ENCODE data around the gene SLC5A6.

Gene SLC5A6

GRCh38 chr2:27174638-27175037, 37.4 kb downstream of the SLC5A6 start:
- no peak for DNase-seq (ENCODE audit: low read depth)

GRCh38 chr2:27171351-27171848, 40.7 kb downstream of the SLC5A6 start:
- DNase-seq (ENCODE audit: low read depth), result no peak

GRCh38 chr2:27170581-27171337, 41.3 kb downstream of the SLC5A6 start:
- no peak for DNase-seq (ENCODE audit: low read depth)

- no peak for DNase-seq (ENCODE audit: low read depth)
Measured at GRCh38 chr2:27164960-27165763, 46.9 kb downstream of the SLC5A6 start.

- DNase-seq (ENCODE audit: low read depth), result peak; percentile 36
Measured at GRCh38 chr2:27162151-27163121, 49.6 kb downstream of the SLC5A6 start.

GRCh38 chr2:27160191-27160590, 51.9 kb downstream of the SLC5A6 start:
- DNase-seq (ENCODE audit: low read depth), result no peak

GRCh38 chr2:27159271-27159670, 52.8 kb downstream of the SLC5A6 start:
- DNase-seq (ENCODE audit: low read depth), result no peak

GRCh38 chr2:27158468-27158867, 53.6 kb downstream of the SLC5A6 start:
- DNase-seq (ENCODE audit: low read depth), result no peak

GRCh38 chr2:27155069-27155520, 57.0 kb downstream of the SLC5A6 start:
- DNase-seq (ENCODE audit: low read depth), result no peak

- DNase-seq (ENCODE audit: low read depth), result no peak
Measured at GRCh38 chr2:27154488-27154887, 57.6 kb downstream of the SLC5A6 start.

- peak; percentile 55 for DNase-seq (ENCODE audit: low read depth)
Measured at GRCh38 chr2:27152796-27153464, 59.1 kb downstream of the SLC5A6 start.

GRCh38 chr2:27152102-27152795, 59.8 kb downstream of the SLC5A6 start:
- no peak for DNase-seq (ENCODE audit: low read depth)

GRCh38 chr2:27150639-27151230, 61.3 kb downstream of the SLC5A6 start:
- no peak for DNase-seq (ENCODE audit: low read depth)

Data from ELR (cell line).